ENCODE measurements around the gene SCYGR7.

SCYGR7 gene, protein sequence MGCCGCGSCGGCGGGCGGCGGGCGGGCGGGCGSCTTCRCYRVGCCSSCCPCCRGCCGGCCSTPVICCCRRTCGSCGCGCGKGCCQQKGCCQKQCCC

DNA sequence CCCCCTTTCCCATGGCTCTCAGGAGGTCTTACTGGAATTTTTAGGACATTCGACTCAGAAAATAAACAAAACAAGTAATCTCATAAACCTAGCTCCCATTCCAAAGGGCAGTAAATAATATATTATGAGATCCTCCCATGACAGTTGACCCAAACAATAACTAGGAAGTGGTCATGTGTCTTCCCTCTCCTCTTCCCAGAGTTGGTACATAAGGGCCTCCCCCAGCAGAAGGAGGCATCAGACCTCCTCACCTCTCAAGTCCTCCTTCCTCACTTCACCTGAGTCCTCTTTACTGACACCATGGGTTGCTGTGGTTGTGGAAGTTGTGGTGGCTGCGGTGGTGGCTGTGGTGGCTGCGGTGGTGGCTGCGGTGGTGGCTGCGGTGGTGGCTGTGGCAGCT is at the start of gene SCYGR7:
Gene SCYGR7, plus strand, starts transcription at position 301 of the 400 bp plus-strand sequence. Its CDS starts 0 bp downstream, at position 301.
- CTCF ChIA-PET, result no interaction called here
- POLR2A ChIA-PET, result no interaction called here
- TF ChIP-seq, protein P1, sequence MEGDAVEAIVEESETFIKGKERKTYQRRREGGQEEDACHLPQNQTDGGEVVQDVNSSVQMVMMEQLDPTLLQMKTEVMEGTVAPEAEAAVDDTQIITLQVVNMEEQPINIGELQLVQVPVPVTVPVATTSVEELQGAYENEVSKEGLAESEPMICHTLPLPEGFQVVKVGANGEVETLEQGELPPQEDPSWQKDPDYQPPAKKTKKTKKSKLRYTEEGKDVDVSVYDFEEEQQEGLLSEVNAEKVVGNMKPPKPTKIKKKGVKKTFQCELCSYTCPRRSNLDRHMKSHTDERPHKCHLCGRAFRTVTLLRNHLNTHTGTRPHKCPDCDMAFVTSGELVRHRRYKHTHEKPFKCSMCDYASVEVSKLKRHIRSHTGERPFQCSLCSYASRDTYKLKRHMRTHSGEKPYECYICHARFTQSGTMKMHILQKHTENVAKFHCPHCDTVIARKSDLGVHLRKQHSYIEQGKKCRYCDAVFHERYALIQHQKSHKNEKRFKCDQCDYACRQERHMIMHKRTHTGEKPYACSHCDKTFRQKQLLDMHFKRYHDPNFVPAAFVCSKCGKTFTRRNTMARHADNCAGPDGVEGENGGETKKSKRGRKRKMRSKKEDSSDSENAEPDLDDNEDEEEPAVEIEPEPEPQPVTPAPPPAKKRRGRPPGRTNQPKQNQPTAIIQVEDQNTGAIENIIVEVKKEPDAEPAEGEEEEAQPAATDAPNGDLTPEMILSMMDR (IDR thresholded peaks at IDR 0.05; ENCODE audit: control extremely low read depth, extremely low read depth, low read depth, missing control alignments), result no peak
- DNase-seq (ENCODE audit: extremely low spot score), result no peak

DNA sequence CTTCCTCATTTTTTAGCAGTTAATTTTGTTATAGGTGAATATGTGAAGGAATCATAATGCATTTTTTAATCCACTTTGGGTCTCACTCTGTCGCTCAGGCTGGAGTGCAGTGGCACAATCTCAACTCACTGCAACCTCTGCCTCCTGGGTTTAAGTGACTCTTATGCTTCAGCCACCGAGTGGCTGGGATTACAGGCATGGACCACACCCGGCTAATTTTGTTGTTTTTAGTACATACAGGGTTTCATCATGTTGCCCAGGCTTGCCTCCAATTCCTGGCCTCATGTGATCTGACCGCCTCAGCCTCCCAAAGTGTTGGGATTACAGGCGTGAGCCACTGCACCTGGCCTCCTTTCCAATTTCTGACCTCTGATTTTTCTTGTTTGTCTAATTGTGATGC is 43.9 kb upstream of the SCYGR7 start:
- TF ChIP-seq, protein P1 (IDR thresholded peaks at IDR 0.05; ENCODE audit: control extremely low read depth, extremely low read depth, low read depth, missing control alignments), result no peak
- DNase-seq (ENCODE audit: extremely low spot score), result no peak
- ChIA-PET CTCF (interaction anchor here (2.4 kb wide), 1 partner anchor 26 kb away, joined by 10 read pairs; no protein-coding TSS in a partner anchor), POLR2A (no interaction called here)

DNA sequence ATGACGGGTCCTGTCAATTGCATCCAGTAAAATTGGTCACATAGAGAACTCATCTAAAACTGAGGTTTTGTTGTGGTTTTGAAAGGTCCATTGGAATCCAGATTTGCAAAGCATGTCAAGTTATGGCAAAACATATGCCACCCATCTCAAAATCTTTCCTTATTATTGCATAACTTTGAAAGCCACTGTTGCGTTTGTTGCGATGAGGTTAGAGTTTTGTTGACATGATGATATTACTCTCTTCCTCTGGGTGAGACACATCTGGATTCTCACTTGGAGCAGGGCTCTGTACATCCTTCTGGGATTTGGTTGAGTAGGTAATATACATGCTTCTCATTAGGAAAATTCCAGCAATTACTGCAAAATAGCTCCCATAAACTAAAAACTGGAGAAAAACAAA is 40.9 kb upstream of the SCYGR7 start:
- POLR2A ChIA-PET, result no interaction called here
- DNase-seq (ENCODE audit: extremely low spot score), result no peak
- CTCF ChIA-PET, result no interaction called here
- TF ChIP-seq, protein P1 (IDR thresholded peaks at IDR 0.05; ENCODE audit: control extremely low read depth, extremely low read depth, low read depth, missing control alignments), result no peak

DNA sequence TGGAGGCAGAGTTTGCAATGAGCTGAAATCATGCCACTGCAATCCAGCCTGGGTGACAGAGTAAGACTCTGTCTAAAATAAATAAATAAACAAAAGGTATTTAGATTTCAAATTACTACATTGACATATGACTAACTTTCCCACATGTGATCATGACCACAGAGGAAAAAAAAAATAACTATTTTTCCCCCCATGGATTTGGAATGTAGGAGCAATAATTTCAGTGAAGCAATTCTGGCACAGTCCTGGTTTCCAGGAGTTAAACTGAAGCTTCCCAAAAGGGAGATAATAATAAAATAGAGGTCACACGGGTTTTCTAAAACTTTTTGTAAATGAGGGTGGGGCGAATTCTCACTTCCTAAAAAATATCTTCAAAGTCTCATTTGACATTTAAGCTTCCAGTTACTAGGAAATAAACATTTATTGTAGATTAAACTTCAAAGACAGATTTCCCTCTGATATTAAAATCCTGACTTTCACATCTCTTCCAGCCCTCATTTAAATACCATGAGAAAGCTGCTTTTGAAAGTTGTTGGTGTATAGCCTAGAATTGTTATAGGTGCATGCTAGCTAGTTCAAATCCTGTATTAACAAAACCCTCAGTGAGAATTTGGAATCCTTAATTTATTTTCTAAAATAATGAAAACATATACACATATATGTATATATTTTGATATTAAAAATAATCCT is 31.0 kb upstream of the SCYGR7 start:
- DNase-seq (ENCODE audit: extremely low spot score), result no peak
- CTCF ChIA-PET, result interaction anchor here (0.8 to 1.7 kb wide), 4 partner anchors 9 to 458 kb away, joined by 3 to 4 read pairs (median 4); partner anchors contain the start of gene SCYGR8
- POLR2A ChIA-PET, result no interaction called here
- TF ChIP-seq, protein P1 (IDR thresholded peaks at IDR 0.05; ENCODE audit: control extremely low read depth, extremely low read depth, low read depth, missing control alignments), result no peak

DNA sequence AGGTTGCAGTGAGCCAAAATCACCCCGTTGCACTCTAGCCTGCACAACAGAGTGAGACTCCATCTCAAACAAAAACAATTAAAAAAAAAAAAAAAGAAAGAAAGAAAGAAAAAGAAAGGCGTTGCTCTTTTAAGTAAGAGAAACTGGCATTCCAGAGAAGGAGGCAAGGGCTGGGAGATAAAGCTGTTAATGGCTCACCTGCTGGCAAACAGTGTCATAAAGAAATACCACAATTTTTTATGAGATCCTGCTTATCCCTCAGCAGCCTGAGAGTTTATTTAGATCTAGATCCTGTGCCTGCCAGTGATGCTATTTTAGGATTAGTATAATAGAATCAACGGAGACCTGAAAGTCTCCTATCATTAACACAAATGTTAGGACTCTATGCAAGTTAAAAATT is 26.6 kb upstream of the SCYGR7 start:
- TF ChIP-seq, protein P1 (IDR thresholded peaks at IDR 0.05; ENCODE audit: control extremely low read depth, extremely low read depth, low read depth, missing control alignments), result no peak
- POLR2A ChIA-PET, result no interaction called here
- DNase-seq (ENCODE audit: extremely low spot score), result no peak
- CTCF ChIA-PET, result no interaction called here

DNA sequence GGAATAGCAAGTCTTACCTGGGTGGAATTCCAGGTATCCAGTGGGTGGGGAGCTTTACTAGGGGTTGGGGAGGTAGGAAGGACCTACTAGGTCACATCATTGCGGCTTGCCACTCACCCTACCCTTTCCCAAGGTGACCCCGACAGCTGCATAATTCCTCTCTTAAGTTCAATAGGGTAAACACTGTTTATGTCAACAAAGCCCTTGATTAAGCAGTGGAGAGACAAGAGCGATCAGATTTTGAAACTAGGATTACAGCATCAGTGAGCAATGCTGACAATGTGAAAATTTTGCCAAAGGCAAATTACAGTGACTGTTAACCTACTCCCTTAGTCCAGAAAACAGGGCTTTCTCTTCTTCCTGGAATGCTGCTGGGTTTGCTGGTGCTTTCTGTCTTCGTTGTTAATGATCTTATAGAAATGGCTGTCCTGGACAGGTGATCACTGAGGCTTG is 24.8 kb upstream of the SCYGR7 start:
- ChIA-PET CTCF (interaction anchor here (1.2 to 1.3 kb wide), 2 partner anchors 45 to 63 kb away, joined by 3 read pairs; no protein-coding TSS in a partner anchor), POLR2A (no interaction called here)
- TF ChIP-seq, protein P1 (IDR thresholded peaks at IDR 0.05; ENCODE audit: control extremely low read depth, extremely low read depth, low read depth, missing control alignments), result no peak
- no peak for DNase-seq (ENCODE audit: extremely low spot score)

All from GM10248 (cell line).